Left renal cortex interstitium (tissue), 4 donors: Measurements from ENCODE around the gene SLC51A. TPM values are rescaled to one million over a fixed set of nuclear protein-coding genes. Genes with fewer than 3 reads are reported as not detected.
"Not testable (repeated sequence)": the region's sequence is repeated elsewhere in the genome, so short reads cannot be mapped to it uniquely, and the experiment has no call there.

Experiments
- DNase-seq, 4 donors: peaks; one replicate each; pipeline ENCODE4 v3.0.0-alpha.2; 2013; ENCODE audit warnings: low read depth in 4 of 4, low spot score in 2 of 4, missing footprints in 1 of 4
- polyA plus RNA-seq, 4 donors: library from polyadenylated mRNA; unstranded; fragments of 120-200 nt; gene quantifications; one replicate each; pipeline ENCODE4 v1.2.1, GENCODE V29; 2013; ENCODE audit not compliant: insufficient read length in 4 of 4

The SLC51A gene
- polyA plus RNA-seq = 10 to 100 TPM in 3 of 4 donors, 1 to 10 TPM in 1; 7.9 to 18.0 (median 12.0) TPM

DNA sequence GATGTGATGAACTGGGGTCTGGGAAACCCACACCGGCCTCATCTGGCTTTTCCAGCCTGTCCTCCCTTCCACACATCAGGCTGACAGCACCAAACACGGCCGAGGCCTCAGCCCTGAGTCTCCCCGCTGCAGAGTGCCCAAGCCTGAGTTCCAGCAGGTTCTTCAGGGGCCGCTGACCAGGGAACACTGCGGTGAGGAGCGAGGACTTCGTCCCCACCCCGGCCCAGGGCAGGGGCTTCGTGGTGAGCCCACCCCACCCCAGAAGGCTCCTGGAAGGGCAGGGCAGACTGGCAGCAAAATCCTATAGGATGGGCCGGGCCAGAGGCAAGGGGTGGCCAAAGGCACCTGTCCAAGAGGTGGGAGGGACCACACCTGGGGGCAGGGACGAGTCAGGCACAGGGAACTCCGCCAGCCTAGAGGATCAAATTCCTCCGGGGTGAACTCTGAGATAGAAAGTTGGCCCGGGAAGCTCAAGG lies at the start of gene SLC51A:
SLC51A (plus strand) TSS at position 446 of the 476 bp plus-strand sequence. CDS start 179 bp downstream, outside the sequence.
- DNase-seq = no peak

DNA sequence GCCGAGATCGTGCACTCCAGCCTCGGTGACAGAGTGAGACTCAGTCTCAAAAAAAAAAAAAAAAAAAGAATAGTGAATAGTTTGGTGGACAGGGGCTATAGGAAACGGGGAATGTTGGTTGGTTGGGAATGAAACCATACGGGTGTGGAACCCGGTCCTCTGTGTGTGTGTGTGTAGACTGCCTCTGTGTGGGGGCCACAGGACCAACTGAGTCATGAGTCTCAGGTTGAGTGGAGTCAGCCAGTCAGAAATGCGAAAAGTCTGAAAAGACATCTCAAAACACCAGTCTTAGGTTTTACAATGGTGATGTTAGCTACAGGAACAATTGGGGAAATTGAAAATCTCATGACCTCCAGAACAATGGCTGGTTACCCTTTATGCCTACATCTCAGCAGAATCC lies 49.6 kb upstream of the SLC51A start:
- no peak for DNase-seq

DNA sequence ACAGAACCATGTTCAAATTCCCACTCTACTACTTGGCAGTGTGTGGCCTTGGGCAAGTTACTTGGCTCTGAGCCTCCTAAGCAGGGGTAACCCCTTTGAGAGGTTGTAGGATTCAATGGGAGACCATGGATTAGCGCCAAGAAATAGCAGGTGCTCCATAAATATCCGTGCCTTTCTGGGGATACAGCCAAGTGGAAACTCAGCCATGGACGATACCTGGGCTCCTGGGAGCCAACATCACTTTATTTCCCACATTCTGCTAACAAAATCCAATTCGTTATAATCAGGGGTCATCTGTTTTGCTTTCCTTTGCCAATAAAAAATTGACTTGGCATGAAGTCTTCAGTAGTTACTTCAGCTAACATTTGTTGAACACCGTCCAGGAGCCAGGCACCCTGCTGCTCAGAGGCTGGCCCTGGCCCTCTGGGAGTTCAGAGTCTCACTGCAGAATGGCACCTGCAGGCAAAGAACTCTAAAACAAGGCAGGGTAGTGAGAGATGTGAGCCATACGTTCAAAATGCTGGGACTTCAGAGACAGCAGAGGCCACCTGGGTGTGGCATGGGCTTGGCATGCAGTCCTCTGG lies 47.4 kb upstream of the SLC51A start:
- DNase-seq = no peak

DNA sequence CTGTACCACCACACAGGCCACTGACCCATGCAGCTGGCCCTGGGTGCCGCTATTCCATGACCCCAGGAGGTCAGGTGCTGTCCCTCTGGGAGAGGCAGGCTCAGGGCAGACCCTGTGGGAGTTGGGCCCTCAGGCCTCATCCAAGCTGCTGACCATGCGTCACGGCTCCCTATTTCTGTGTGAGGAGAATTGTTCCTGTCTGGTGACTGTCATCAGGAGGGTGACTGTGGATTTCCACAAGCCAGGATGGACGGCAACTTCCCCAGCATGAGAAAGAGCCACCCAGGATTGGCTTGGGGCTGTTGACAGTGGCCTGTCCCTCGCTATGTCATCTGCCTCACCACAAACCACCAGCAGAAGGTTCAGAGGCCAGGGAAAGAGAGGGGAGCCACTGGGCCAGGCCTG lies 46.5 kb upstream of the SLC51A start:
- DNase-seq = no peak

DNA sequence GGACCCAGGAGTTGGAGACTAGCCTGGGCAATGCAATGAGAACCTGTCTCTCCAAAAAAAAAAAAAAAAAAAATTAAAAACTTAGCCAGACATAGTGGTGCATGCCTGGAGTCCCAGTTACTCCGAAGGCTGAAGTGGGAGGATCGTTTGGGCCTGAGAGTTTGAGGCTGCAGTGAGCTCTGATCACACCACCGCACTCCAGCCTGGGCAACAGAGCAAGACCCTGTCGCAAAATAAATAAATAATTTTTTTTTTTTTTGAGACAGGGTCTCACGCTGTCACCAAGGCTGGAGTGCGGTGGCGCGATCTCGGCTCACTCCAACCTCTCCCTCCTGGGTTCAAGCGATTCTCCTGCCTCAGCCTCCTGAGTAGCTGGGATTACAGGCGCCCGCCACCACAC lies 46.0 kb upstream of the SLC51A start:
- not testable (repeated sequence) for DNase-seq

DNA sequence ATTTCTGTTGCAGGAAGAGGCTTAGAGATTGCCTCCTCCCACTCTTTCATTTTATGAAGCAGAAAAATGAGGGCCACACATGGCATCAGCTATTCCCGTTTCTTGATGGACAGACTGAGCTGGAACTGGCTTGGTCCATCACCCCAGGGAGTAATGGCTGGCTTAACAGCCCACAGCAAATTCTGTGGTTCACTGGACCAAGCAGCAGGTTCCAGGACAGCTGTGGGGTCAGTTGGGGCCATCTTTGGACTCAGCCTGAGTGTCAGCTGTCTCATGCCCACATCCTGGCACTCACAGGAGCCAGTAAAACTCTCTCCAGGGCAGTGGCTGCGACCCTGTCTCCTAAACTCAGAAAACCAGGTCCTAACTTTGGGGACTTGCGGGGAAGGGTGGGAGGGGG lies 41.7 kb upstream of the SLC51A start:
- no peak for DNase-seq

DNA sequence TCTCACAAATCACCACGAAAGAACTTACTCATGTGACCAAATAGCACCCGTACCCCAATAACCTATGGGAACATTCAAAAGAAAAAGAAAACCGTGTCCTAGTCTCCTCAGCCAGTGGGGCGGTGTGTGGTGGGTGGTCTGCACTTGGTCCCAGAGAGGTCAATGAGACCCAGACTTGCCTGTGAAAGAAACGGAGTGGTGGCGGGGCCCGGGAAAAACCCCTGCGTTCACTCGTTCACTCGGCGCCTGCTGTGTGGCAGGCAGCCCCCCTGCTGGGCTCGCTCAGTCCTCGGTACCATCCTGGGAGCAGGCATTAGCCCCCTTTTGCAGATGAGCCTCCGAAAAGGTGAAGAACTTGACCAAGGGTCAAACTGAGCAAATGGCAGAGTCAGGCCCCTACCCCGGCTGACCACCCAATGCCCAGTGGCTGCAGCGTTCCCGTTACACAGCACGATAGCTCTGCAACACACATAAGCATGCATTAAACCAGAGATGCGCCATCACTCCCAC lies 41.2 kb upstream of the SLC51A start:
- no peak for DNase-seq

DNA sequence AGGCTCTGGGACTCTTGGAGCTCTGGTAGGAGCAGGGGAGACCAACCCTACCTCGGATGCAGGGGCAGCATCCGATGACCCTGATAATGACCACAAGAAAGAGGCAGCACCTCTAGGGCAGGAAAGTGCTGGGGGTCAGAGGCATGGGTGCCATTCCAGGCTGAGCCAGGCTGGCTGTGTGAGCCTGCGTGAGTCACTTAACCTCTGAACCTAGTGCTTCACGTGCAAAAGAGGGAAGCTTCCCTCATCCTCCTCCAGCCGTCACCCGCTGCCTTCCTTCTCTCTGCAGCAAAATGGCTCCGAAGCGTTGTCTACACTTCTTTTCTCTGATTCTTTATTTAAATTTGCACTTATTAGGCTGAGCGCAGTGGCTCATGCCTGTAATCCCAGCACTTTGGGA lies 40.6 kb upstream of the SLC51A start:
- DNase-seq = no peak

DNA sequence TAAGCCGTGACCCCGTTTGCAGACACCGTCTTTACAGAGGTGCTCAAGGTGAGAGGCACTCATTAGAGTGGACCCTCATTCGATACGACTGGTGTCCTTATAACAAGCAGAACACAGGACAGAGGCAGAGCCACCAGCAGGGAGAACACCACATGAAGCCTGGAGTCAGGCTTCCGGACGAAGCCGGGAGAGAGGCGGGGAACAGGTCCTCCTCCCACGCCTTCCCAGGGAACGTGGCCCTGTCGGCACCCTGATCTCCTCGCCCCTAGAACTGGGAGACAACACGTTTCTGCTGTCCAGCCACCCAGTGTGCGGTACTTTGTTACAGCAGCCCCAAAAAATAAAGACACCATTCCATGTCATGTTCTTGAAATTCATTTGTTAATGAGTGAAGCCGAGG lies 38.8 kb upstream of the SLC51A start:
- DNase-seq = no peak

DNA sequence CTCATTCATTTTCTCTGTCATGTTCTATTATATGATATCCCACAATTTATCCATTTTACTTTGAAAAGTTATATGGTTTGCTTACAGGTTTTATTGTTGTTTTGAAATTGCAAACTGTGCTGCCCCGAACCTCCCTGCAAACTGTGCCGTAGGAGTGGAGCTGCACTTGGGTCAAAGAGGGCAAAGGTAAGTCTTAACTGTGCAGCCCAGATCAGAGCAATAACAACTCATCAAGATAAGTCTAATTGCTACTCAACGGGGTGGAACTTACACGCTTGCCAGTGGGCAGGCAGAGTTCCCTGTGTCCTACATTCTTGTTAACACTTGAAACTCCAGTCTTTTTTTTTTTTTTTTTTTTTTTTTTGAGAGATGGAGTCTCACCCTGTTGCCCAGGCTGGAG lies 38.4 kb upstream of the SLC51A start:
- DNase-seq = no peak

DNA sequence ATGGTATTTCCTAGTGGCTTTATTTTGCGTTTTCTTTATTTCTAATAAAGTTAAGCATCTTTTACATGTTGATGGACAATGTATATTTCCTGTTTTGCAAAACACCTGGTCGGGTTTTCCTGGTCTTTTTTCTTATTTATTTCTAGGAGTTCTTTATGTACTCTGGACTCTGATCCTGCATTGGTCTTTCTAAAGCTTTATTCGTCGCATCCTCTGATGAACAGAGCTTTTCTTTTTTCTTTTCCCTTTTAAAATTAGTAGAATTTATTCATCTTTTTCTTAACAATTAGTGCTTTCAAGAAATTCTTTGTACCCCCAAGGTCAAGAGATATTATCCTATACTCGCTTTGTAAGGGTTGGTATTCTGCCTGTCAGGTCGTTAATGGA lies 37.3 kb upstream of the SLC51A start:
- no peak for DNase-seq

DNA sequence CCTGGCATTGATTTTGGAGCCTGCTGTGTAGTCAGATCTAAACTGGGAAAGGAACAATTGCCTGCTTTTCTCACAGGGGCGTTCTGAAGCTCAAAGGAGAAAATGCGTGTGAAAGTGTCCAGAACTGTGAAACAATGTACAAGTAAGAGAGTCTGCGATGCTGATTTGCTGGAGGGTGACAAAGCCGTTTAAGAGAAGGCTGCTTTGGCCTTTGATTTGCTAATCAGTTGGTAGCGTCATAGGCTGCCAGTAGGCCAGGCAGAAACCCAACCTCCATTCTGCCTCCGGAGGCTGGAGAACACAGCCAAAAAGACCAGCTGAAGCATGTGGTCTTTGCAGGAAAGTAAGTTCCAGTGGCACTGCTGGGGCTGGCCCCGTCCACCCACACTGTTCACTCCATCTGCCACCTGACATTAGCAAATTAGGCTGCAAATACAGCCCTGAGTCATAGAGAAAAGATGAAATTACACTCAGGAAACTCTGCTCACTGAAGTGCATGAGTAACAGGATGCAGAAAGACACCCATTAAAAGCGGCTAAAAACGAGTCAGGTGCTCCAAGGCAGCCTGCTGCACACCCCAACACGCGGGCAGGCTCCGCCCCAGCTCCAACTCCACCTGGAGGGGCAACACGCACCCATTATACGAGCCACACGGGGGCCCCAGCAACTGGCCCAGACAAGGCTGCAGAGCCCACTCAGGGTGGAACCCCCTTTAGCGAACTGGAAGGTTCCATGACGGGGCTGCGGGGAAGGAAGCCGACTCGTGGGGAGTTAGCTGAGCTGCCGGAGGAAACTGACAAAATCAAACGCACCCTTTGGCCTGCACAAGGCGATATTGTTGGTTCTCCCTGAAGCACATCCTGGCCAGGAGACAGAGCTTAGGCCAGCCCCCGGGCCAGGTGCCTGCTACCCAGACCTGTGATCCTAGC lies 36.7 kb upstream of the SLC51A start:
- no peak for DNase-seq

DNA sequence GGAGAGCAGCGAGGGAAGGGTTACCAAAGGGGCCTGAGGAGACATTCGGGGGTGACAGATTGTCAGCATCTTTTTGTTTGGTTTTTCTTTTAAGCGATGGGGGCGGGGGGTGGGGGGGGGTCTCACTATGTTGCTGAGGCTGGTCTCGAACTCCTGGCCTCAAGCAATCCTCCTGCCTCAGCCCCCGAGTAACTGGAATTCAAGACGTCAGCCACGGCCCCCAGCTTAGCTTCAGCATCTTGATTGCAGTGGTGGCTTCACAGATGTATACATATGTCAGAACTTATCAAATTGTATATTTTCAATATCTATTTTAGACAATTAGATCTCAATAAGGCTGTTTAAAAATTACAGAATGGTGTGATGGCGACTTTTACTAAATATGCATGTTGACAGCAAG lies 36.0 kb upstream of the SLC51A start:
- DNase-seq = no peak

DNA sequence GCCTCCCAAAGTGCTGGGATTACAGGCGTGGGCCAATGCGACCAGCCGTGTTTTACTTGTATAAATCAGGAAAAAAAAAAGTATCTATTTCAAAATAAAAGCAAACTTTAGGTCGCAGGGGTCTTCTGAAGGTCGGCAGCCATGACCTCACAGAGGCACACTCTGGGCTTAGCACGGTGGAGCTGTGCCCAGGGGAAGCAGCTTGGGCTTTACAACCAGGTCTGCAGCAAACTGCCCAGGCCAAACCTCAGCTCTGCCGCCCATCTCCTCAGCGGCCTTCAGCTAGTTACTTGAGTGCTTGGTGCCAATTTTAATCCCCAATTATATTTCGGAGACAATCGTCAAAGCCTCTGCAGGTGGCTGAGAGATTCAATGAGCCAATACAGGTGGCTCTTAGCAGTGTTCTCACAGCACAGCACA lies 35.2 kb upstream of the SLC51A start:
- no peak for DNase-seq

DNA sequence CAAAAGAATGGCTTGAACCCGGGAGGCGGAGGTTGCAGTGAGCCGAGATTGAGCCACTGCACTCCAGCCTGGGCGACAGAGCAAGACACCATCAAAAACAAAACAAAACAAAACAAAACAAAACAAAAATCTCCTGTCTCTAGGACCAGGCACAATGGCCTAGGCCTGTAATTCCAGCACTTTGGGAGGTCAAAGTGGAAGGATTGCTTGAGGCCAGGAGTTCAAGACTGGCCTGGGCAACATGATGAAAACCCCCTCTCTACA lies 32.2 kb upstream of the SLC51A start:
- DNase-seq = not testable (repeated sequence)

DNA sequence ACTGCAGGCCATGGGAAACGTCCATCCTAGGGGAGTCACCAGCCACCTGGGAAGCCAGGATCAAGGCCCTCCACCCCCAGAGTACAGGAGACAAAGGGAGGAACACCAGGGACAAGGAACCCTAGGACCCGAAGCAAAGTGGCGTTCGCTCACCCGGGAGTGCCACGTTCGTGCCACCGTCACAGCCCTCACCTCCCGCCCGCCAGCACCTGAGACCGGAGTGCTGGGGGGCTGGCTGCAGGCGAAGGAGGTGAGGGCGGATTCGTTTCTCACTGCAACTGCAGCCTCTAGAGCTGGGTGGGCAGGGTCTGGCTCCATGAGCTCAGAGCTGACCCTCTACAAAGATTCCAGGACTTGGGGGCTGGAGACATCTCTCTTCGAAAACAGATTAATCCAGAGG lies 31.5 kb upstream of the SLC51A start:
- no peak for DNase-seq

DNA sequence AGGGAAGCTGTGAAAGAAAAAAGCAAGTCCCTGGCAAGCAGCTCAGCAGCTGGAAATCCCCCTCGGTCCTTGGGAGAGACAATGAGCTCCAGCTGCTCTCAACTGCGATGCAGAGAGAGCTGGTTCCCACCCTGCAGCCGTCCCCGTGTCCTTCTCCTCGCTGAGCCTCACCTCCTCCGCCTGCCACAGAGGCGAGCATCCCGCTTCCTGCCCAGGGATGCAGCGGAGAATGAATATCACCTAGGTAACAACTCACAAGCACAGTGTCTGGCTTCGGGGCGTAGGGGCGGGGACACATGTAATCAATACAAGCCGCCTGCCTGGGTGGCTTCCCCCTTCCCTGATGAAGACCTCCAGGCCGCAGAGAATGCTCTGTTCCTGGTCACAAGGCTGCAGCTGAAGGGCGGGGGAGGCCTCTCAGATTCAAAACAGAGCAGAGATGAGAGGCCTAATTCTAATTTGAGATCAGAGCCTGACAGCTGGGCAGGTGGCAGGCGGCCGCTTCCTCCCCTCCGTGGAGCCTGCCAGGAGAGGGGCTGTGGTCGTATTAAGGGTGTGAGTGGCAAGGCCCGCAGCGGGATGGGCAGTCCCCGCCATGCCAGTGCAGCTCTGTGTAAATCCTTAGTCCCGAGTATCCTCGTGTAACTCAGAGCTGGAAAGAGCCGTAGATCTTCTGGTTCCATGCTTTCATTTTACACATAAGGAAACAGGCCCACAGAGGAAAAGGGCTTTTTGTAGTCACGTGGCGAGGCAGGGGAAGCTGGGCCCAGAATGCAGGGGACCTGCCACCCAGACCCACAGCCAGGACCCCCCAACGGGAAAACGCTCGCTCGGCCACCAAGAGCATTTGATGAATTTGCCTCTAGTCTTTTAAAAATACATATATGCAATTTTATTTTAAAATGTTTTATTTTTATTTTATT lies 29.4 kb upstream of the SLC51A start:
- no peak for DNase-seq

DNA sequence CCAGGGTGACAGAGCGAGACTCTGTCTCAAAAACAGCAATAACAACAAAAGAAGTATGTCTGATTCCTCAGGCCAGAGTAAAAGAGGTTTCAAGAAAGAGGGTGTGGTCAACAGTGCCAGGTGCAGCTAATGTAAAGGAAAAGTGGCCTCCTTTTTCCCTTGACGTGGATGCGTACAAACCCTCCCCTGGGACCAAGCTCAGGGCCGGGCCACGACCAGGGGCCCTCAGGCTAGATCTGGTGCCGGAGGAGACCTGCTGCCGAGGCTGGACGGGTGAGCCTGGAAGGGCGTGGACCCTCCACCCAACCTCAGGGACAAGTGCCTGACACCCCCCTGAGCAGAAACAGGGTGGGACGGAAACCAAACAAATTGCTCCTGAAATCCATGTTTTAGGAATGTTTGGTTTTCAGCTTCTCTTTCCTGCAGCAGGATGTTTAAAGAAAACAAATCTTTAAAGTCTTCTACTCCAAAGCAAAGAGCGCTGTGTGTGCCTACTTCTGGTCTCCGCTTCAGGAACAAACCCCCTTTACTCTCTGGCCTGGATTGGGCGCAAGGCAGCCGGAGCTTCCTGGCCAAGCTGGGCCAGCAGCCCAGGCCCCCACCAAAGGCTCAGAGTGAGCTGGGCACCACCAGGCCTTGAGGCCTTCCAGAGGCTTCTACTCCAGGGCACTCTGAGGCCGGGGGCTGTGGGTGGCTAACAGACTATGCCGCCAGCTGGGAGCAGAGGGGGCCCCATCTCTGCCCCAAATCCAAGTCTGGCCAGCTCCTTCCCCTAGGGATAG lies 26.6 kb upstream of the SLC51A start:
- no peak for DNase-seq

DNA sequence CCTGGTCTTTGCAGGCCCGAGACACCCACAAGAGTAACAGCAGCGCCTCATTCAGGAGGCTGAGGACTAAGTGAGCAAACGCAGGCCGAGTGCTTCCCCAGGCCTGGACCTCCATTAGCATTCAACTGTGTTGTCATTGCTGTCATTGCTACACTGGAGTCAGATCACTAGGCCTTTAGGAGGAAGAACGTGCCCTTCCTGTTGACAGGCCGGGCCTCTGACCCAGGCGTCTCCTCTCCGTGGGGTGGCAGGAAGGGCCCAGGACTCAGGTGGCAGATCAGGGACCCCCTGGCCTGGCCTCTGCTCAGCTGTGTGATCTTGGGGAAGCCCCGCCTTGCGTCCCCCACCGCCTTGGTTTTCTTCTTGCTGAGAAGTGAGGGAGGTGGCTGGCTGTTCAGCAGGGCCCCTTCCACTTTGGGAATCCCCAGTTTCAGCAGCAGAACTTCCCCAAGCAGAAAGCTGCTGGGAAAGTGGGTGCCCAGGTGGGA lies 24.3 kb upstream of the SLC51A start:
- DNase-seq = no peak

DNA sequence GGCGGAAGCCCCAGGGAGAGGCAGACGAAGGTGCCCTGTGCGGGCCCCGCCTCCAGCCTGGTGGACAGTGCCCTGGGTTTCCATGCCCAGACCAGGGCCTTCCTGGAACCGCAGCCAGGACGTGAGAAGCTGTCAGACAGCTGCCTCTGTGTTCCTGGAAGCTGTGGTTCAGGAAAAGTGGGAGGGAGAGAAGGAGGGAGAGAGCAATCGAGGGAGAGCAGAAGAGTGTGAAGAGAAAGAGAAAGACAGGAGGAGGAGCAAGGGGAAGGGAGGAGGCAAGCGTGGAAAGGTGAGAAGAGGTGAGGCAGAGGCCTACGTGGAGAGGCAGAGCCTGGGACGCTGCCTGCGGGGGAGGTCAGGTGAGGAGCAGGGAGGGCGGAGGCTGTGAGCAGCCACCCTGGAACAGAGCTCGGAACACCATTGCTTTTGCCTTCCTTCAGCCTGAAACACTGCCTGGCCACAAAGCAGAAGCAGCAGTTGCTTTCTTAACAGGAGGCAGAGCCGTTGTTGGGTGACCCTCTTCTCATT lies 23.7 kb upstream of the SLC51A start:
- DNase-seq = no peak
